PC-3 (cell line): ENCODE measurements around the gene PZP. TPM values are rescaled to one million over a fixed set of nuclear protein-coding genes. Genes with fewer than 3 reads are reported as not detected.
A peak's percentile ranks its signal among the peaks of the same experiment; 100 is the strongest.

Experiments used
- ATAC-seq: fragments of 200-7000 bp; cut with Tn5 transposase; 2 replicates; pipeline ENCODE4 v1.9.1; 2020; ENCODE audit warnings: mild to moderate bottlenecking, moderate library complexity
- BruUV-seq: library from RNA; stranded (reverse); fragments of 400-500 nt; replicated peaks from 2 replicates; lab custom pipeline; 2021; lab: Mats Ljungman, UMichigan
- CTCF ChIA-PET: fragments of 300-600 bp; sonication (Branson Sonifier 250); formaldehyde crosslinking; loops from one replicate; lab custom pipeline; 2022; ENCODE audit warnings: antibody characterized with exemption; lab: Charles Lee
- POLR2A ChIA-PET: fragments of 300-600 bp; sonication (Branson Sonifier 250); formaldehyde crosslinking; loops from one replicate; lab custom pipeline; 2022; ENCODE audit warnings: antibody characterized with exemption; ENCODE audit not compliant: unreplicated experiment; lab: Charles Lee
- DNase-seq: peaks from one replicate; pipeline ENCODE4 v3.0.0-alpha.2; 2015
- H2AFZ ChIP-seq: fragments of 300-600 bp; sonication (generic); 2 replicates; pipeline ENCODE4 v1.6.0; 2016; ENCODE audit warnings: antibody characterized with exemption, low read length
- H3F3A ChIP-seq: fragments of 300-600 bp; sonication (generic); one replicate; pipeline ENCODE4 v1.6.0; 2017; ENCODE audit warnings: antibody characterized with exemption, low read length, control low read depth, mild to moderate bottlenecking; ENCODE audit not compliant: unreplicated experiment
- H3K27ac ChIP-seq: fragments of 300-600 bp; sonication (generic); 2 replicates; pipeline ENCODE4 v1.5.1; 2016; ENCODE audit warnings: mild to moderate bottlenecking, low read length
- H3K27me3 ChIP-seq: fragments of 300-600 bp; sonication (generic); 2 replicates; pipeline ENCODE4 v1.6.1; 2016; ENCODE audit warnings: low read length, mixed read lengths
- H3K36me3 ChIP-seq: fragments of 300-600 bp; sonication (generic); 2 replicates; pipeline ENCODE4 v1.6.1; 2016; ENCODE audit warnings: low read depth, mixed run types, low read length, mixed read lengths
- H3K4me1 ChIP-seq: fragments of 300-600 bp; sonication (generic); 2 replicates; pipeline ENCODE4 v1.5.1; 2016; ENCODE audit warnings: low read length; ENCODE audit not compliant: insufficient read depth
- H3K4me2 ChIP-seq: fragments of 300-600 bp; sonication (generic); 2 replicates; pipeline ENCODE4 v1.6.0; 2016; ENCODE audit warnings: low read length
- H3K4me3 ChIP-seq: fragments of 300-600 bp; sonication (generic); 2 replicates; pipeline ENCODE4 v1.5.1; 2016; ENCODE audit warnings: mild to moderate bottlenecking, low read length, mixed read lengths
- H3K79me2 ChIP-seq: fragments of 300-600 bp; sonication (generic); 2 replicates; pipeline ENCODE4 v1.6.1; 2017; ENCODE audit warnings: low read length, mixed read lengths
- H3K9ac ChIP-seq: fragments of 300-600 bp; sonication (generic); 2 replicates; pipeline ENCODE4 v1.6.0; 2016; ENCODE audit warnings: mild to moderate bottlenecking, low read length
- H3K9me2 ChIP-seq: fragments of 300-600 bp; sonication (generic); replicated peaks from 2 replicates; pipeline ENCODE4 v1.6.1; 2016; ENCODE audit warnings: mixed run types, low read length, mixed read lengths
- H3K9me3 ChIP-seq: fragments of 300-600 bp; sonication (generic); 2 replicates; pipeline ENCODE4 v1.6.1; 2016; ENCODE audit warnings: low read length, mixed read lengths
- H4K20me1 ChIP-seq: fragments of 300-600 bp; sonication (generic); 2 replicates; pipeline ENCODE4 v1.6.1; 2016; ENCODE audit warnings: low read length, mixed read lengths
- EZH2 ChIP-seq: fragments of 300-600 bp; sonication (generic); IDR thresholded peaks from one replicate; pipeline ENCODE4 v1.6.1; 2017; ENCODE audit warnings: antibody characterized with exemption, mild to moderate bottlenecking, low read length; ENCODE audit not compliant: unreplicated experiment
- EZH2phosphoT487 ChIP-seq: fragments of 300-600 bp; sonication (generic); IDR thresholded peaks from 2 replicates; pipeline ENCODE4 v1.6.1; 2018; ENCODE audit warnings: mild to moderate bottlenecking, antibody characterized with exemption, low read length, borderline replicate concordance
- intact Hi-C: fragments of 100-400 bp; cut with micrococcal nuclease; formaldehyde crosslinking; loops from 2 replicates; pipeline ENCODE4 v1.9.0; 2023
- total RNA-seq: library from RNA; depleted of rRNA; stranded (reverse); fragments of >200 nt; gene quantifications from 2 replicates; pipeline ENCODE4 v1.2.3, GENCODE V29; 2014
- TF ChIP-seq, protein P1 (sequence below): fragments of 300-600 bp; sonication (generic); conservative IDR thresholded peaks from 2 replicates; pipeline ENCODE4 v1.5.1; 2017; ENCODE audit warnings: antibody characterized with exemption, low read depth, mild to moderate bottlenecking, low read length

The PZP gene
- total RNA-seq, 1 experiment from 2014 or later = not detected

- no peaks in the 10 kb centered on the region for H3K79me2 ChIP-seq
- no peaks in the 10 kb centered on the region for H3F3A ChIP-seq
- no peak overlapping the region for H2AFZ ChIP-seq
- CTCF ChIA-PET = no interaction called here
- H3K36me3 ChIP-seq = no peaks in the 10 kb centered on the region
- no peaks in the 10 kb centered on the region for H3K9me3 ChIP-seq
- ATAC-seq (no peak), DNase-seq (no peak)
- no peaks in the 10 kb centered on the region for H3K4me1 ChIP-seq
- no TSS peak for BruUV-seq
- no peaks in the 10 kb centered on the region; the same call in 1 of the 2 replicates for H3K27me3 ChIP-seq
- TF ChIP-seq EZH2 (no peak), EZH2phosphoT487 (no peak)
- TF ChIP-seq, protein P1, sequence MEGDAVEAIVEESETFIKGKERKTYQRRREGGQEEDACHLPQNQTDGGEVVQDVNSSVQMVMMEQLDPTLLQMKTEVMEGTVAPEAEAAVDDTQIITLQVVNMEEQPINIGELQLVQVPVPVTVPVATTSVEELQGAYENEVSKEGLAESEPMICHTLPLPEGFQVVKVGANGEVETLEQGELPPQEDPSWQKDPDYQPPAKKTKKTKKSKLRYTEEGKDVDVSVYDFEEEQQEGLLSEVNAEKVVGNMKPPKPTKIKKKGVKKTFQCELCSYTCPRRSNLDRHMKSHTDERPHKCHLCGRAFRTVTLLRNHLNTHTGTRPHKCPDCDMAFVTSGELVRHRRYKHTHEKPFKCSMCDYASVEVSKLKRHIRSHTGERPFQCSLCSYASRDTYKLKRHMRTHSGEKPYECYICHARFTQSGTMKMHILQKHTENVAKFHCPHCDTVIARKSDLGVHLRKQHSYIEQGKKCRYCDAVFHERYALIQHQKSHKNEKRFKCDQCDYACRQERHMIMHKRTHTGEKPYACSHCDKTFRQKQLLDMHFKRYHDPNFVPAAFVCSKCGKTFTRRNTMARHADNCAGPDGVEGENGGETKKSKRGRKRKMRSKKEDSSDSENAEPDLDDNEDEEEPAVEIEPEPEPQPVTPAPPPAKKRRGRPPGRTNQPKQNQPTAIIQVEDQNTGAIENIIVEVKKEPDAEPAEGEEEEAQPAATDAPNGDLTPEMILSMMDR = no peak
- POLR2A ChIA-PET = no interaction called here
- H3K27ac ChIP-seq = no peak overlapping the region
- no peak overlapping the region for H3K9ac ChIP-seq
- H4K20me1 ChIP-seq = no peaks in the 10 kb centered on the region
- no peak overlapping the region for H3K4me3 ChIP-seq
- intact Hi-C loops = no loop called here
- no peak overlapping the region for H3K4me2 ChIP-seq
- H3K9me2 ChIP-seq = no peaks in the 10 kb centered on the region
Observed at GRCh38 chr12:9135903-9136310, 72.3 kb downstream of the PZP start.

- no peaks in the 10 kb centered on the region for H3K36me3 ChIP-seq
- H3F3A ChIP-seq = no peaks in the 10 kb centered on the region
- H3K9ac ChIP-seq = no peak overlapping the region
- no peaks in the 10 kb centered on the region for H3K9me3 ChIP-seq
- no peak for ATAC-seq
- no peaks in the 10 kb centered on the region for H3K9me2 ChIP-seq
- peak; percentile 14 for DNase-seq
- no peaks in the 10 kb centered on the region for H4K20me1 ChIP-seq
- no TSS peak for BruUV-seq
- no peak overlapping the region for H3K4me2 ChIP-seq
- H2AFZ ChIP-seq = no peak overlapping the region
- H3K27me3 ChIP-seq = no peaks in the 10 kb centered on the region; the same call in 1 of the 2 replicates
- CTCF ChIA-PET = no interaction called here
- intact Hi-C loops = no loop called here
- no peaks in the 10 kb centered on the region for H3K79me2 ChIP-seq
- H3K27ac ChIP-seq = no peak overlapping the region
- no peaks in the 10 kb centered on the region for H3K4me1 ChIP-seq
- POLR2A ChIA-PET = no interaction called here
- TF ChIP-seq, protein P1 = peak; percentile 41; the same call in 1 of the 2 replicates
- TF ChIP-seq EZH2 = no peak
- H3K4me3 ChIP-seq = no peak overlapping the region
Observed at GRCh38 chr12:9134981-9135628, 73.1 kb downstream of the PZP start.

- TF ChIP-seq, protein P1 = no peak
- H3K9me3 ChIP-seq = no peaks in the 10 kb centered on the region
- no peak for DNase-seq
- H3K4me3 ChIP-seq = no peak overlapping the region
- H3K79me2 ChIP-seq = no peaks in the 10 kb centered on the region
- H3K9me2 ChIP-seq = no peaks in the 10 kb centered on the region
- H3K9ac ChIP-seq = no peak overlapping the region
- H3K4me2 ChIP-seq = no peak overlapping the region
- ChIA-PET POLR2A (no interaction called here), CTCF (no interaction called here)
- no peaks in the 10 kb centered on the region for H3K4me1 ChIP-seq
- intact Hi-C loops = no loop called here
- peaks cover 1% of the 10 kb centered on the region; the same call in 1 of the 2 replicates for H3K27me3 ChIP-seq
- H4K20me1 ChIP-seq = no peaks in the 10 kb centered on the region
- no peak overlapping the region for H3K27ac ChIP-seq
- no peak for ATAC-seq
- no peak overlapping the region for H2AFZ ChIP-seq
- no peaks in the 10 kb centered on the region for H3K36me3 ChIP-seq
- BruUV-seq = no TSS peak
- H3F3A ChIP-seq = no peaks in the 10 kb centered on the region
Observed at GRCh38 chr12:9133216-9133916, 74.8 kb downstream of the PZP start.
